ENCODE data around the gene MIP.
"Not testable (repeated sequence)": the region's sequence is repeated elsewhere in the genome, so short reads cannot be mapped to it uniquely, and the experiment has no call there.

MIP gene

DNA sequence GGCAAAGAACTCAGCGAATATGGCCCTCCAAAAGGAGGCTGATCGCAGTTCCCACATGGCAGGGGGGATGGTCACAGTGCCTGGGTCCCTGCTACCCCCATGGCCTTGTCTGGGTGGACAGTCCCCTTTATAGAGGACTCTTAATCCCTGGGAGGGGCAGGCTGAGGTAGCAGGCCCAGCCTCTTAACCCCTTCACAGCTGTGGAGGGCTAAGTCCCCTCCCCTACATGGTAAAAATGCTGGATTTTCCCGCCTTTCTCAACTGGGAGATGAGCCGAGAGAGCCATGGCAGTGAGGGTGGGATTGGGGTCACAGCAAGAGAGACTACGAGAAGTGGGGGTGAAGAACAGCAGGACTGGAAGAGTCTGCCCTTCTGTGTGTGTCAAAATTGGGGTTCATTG, at the start of gene MIP:
TSS of gene MIP (minus strand) at position 101 of the 400 bp plus-strand sequence. CDS start at position 57, 44 bp downstream.
- DNase-seq: no peak

DNA sequence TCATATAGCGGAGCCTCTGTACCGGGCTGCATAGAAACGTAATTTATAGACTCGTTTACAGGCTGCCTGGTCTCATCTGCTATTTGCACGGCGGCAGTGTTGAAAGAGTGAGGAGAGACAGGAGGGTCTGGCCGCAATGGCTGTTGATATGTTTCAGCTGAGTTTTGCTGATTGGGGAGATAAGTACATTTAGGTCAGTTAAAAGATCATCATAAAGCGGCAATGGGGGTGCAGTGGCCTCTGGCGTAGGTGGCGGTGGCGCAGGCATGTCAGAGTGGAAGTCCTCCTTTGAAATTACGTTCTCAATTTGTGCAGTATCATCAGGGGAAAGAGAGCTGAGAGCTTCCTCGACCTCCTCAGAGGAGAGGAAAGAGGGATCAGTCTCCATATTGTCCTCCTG, 45.4 kb upstream of the MIP start:
- DNase-seq: not testable (repeated sequence)

DNA sequence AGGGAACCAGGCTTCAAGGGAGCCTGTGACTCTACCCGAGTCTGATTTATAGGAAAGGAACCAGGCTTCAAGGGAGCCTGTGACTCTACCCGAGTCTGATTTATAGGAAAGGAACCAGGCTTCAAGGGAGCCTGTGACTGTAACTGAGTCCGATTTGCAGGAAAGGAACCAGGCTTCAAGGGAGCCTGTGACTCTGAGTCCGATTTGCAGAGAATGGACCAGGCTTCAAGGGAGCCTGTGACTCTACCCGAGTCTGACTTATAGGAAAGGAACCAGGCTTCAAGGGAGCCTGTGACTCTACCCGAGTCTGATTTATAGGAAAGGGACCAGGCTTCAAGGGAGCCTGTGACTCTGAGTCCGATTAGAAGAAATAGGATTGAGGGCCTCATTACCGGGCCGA, 45.0 kb upstream of the MIP start:
- not testable (repeated sequence) for DNase-seq

DNA sequence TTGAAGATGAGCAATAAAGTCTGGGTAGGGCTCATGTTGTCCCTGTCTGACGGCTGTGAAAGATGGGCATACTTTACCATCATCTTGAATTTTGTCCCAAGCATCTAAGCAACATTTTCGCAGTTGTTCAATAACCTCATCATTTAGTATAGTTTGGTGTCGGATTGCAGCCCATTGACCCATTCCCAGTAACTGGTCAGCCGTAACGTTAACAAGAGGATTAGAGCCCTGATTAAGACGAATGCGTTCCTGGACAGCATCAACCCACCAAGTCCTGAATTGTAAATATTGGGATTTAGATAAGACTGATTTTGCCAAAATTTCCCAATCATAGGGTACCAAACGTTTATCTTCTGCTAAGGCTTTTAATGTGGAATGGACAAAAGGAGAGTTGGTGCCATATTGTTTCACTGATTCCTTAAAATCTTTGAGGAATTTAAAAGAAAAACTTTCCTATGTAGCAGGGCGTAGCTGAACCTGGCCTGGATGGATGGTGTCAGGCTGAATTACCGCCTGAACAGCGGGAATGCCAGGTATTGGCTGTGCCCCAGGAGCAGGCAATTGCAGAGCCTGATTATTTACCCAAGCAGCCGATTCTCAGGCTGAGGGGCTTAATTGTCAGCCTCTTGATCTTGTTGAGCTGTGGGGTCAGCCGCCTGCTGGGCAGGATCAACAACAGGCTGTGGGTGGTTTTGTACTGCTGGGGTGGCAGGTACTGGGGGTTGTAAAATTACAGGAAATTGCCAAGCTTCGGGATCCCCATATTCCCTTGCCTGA, 43.9 kb upstream of the MIP start:
- not testable (repeated sequence) for DNase-seq

DNA sequence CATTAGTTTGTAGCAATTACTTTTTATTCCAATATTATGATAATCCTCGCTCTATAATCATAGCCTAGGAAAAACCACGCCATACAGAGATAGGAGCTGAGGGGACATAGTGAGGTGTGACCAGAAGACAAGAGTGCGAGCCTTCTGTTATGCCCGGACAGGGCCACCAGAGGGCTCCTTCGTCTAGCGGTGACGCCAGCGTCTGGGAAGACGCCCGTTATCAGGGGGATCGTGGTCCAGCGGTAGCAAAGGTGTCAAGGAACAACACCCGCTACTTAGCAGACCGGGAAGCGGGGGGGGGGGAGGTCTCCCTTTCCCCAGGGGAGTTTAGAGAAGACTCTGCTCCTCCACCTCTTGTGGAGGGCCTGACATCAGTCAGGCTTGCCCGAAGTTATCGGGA, 42.2 kb upstream of the MIP start:
- peak; percentile 60 for DNase-seq

DNA sequence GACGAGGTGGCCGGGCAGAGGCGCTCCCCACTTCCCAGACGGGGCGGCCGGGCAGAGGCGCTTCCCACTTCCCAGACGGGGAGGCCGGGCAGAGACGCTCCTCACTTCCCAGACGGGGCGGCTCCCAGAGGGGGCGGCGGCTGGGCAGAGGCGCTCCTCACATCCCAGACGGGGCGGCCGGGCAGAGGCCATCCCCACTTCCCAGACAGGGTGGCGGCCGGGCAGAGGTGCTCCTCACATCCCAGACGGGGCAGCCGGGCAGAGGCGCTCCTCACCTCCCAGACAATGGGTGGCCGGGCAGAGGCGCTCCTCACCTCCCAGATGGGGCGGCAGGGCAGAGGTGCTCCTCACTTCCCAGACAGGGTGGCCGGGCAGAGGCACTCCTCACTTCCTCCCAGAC, 40.0 kb upstream of the MIP start:
- not testable (repeated sequence) for DNase-seq

DNA sequence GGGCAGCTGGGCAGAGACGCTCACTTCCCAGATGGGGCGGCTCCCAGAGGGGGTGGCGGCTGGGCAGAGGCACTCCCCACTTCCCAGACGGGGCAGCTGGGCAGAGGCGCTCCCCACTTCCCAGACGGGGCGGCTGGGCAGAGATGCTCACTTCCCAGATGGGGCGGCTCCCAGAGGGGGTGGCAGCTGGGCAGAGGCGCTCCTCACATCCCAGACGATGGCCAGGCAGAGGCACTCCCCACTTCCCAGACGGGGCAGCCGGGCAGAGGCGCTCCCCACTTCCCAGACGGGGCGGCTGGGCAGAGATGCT, 39.6 kb upstream of the MIP start:
- DNase-seq: not testable (repeated sequence)

DNA sequence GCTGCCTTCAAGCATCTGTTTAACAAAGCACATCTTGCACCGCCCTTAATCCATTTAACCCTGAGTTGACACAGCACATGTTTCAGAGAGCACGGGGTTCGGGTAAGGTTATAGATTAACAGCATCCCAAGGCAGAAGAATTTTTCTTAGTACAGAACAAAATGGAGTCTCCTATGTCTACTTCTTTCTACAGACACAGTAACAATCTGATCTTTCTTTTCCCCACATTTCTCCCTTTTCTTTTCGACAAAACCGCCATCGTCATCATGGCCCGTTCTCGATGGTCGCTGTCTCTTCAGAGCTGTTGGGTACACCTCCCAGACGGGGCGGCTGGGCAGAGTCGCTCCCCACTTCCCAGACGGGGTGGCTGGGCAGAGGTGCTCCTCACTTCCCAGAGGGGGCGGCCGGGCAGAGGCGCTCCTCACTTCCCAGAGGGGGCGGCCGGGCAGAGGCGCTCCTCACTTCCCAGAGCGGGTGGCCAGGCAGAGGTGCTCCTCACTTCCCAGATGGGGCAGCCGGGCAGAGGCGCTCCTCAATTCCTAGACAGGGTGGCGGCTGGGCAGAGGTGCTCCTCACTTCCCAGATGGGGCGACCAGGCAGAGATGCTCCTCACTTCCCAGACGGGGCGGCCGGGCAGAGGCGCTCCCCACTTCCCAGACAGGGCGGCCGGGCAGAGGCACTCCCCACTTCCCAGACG, 39.1 kb upstream of the MIP start:
- not testable (repeated sequence) for DNase-seq

DNA sequence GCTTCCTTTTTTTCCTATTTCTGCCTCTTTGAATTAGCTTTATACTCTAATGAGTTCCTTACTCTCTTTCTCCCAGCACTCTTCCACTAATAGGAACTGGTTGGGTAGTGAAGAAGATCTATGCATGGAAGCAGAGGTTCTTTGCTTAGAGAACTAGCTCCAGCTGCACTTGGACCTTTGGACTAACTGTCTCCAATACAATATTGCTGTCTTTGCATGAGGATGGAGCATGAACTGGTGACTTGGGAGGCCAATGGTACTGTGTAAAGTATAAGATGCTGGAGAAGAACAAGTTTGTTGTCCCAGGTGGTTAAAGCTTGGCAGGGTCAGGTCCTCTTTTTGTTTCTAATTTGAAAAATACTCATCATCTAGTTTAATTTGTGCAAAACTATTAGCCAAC, 35.9 kb upstream of the MIP start:
- no peak for DNase-seq

DNA sequence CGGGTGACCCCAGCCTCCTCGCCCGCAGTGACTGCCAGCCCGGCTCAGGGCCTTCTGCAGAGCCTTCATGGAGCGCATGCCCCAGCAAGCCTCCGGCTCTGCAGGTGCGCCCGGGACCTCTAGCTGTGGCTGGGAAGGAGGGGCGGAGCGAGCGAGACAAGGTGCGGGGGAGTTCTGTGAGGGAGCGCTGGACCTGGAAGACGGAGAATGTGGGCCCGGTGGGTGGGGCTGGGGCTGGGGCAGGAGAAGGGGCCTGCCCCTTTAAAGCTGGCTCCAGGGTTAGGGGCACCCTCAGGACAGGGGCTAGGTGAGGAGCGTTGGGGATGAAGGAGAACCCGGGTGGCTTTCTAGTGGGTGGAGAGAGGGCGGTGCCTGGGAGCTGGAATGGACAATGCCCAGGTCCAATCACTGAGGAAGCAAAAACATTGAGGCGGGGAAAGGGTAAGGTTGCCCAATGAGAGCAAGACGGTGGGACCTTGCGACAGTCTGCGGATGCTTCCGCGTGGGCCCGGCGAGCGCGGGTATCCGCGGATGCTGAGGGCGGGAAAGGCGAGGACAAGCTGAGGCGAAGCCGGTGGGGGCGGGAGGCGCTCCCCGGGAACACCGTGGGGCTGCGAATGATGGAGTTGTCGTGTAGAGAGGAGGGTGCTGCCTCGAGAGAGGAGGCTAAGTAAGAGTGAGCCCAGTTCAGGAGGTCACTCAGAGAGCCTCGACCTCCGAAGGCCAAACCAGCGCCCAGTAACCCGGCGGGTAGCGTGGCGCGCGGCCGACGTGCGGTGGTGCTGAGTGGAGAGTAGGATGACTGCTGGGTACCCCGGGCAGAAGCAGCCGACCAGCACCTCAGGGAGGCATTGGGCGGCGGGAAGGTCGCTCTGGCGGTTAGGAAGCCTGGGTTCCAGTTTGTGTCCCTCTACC, 33.8 kb upstream of the MIP start, which contains the start of gene GLS2:
TSS of gene GLS2 (minus strand) at position 121 of the 915 bp plus-strand sequence. CDS start at position 78, 43 bp downstream.
- DNase-seq: peak; percentile 84

DNA sequence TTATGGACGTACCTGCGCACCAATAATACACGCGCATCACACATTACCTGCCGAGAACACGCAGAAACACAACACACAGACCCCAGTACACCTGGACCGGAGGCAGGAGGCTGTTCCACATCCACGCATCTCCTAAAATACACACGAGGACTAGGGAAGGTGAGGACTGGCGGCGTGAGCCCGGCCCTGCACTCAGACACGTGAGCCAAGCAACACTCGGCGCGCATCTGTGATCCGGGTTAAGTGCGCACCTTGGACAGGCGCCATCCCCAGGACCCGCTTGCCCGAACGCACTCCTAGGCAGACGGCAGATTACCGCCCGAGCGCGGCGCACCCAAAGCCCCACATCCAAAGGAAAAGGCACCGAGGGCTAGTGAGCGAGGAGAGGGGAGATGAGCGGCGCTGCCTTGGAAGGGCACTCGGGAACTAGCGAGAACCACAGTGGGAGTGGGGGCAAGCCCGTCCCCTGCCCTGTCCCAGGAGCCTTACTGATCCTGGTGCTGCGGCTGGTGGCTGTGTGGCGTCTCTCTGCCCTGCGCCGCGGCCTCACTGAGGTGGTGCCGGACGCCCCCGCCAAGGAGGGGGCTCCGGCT, 33.1 kb upstream of the MIP start:
- peak; percentile 47 for DNase-seq

DNA sequence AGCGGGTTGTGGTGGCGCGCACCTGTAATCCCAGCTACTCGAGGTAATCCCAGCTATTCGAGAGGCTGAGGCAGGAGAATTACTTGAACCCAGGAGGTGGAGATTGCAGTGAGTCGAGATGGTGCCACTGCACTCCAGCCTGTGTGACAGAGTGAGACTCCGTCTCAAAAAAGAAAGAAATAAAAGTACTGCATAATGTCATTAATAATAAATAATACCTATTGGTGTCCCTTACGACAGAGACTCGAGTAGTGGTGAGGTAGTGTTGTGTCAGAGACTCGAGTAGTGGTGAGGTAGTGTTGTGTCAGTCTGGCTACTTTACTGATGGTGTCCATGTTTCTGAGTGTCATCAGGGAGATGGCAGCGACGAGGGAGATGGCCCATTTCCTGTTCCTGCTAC, 32.2 kb upstream of the MIP start:
- DNase-seq: no peak

DNA sequence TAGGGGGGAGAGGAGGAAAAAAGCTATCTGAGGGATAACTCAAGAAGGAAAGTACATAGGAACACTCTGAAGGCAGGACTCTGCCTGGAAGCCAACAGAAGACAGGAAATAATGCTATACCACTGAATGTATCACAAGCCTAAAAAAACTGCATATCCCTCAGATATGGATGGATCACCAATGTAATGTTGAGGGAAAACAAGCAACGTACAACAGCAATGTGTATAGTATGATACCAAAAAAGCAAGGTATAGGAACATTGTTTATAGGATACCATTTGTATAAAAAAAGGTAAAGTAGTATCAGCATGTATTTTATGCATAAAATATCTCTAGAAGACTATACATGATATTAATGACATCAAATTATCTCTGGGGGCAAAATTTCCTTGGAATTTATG, 30.1 kb upstream of the MIP start:
- no peak for DNase-seq

DNA sequence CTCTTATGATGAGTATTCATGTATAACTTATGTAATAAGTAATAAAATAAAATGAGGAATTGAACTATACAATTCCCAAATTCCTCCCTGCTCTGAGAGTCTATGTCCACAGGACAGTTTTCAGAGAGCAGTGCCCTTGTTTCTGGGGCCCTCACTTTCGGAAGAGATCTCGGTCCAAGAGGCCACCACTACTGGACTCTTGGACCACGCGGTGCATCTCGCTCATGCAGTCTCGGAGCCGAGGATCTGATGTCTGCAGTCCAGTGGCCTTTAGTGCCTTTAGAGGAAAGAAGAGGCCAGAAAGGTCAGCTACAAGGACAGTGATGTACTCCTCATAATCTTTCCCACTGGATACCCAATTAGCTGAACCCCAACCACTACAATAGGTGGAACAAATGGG, 25.2 kb upstream of the MIP start:
- DNase-seq: no peak

DNA sequence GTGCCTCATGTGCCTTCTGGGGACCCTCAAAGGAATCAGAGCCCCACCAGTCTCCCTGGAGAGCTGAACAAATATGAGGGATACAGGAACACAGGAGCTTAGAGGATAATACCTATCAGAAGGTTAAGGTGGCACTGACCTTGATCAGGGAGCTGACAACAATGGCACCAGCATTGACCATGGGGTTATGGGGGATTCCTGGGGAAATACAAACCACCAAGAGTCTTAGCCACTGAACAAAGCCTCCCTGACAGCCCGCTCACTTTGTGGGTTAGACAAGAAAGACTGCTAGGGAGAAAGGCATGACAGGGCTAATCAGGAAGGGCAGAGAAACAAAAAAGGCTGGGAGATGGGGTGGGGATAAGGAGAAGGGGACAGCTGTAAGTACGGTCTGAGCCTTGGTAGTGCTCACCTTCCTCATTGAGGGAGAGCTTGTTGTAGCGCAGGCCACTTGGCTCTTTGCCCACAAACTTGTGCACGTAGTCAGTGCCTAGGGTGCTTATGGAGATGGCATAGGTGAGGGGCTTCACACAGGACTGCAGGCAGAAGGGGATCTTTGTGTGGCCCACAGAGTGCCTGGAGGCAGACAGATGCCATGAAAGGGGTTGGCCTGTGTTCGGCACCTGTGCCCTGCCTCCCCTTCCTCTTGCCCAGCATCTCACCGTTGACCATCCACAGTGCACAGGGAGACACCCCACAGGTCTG, 23.2 kb upstream of the MIP start:
- no peak for DNase-seq

DNA sequence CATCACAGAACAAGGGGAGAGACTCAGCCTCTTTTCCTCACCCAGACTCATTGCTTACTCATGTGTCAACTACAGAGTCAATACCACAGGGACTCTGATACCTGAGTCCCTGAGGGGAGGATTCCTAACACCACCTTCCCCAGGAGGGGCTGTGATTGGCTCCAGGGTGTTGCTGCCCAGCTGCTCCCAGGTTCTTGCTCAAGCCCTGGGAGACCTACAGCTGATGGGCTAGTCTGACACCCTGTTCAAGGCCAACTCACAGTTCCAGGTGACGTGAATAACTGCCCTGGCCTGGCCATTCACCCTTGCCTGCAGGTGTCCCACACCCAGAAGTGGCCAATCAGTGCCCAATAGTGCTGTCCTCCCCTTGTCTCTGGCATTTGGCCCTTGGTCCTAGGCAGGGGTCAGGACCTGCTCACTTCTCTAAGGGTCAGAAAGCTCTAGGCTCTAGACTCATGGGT, 22.5 kb upstream of the MIP start:
- no peak for DNase-seq

DNA sequence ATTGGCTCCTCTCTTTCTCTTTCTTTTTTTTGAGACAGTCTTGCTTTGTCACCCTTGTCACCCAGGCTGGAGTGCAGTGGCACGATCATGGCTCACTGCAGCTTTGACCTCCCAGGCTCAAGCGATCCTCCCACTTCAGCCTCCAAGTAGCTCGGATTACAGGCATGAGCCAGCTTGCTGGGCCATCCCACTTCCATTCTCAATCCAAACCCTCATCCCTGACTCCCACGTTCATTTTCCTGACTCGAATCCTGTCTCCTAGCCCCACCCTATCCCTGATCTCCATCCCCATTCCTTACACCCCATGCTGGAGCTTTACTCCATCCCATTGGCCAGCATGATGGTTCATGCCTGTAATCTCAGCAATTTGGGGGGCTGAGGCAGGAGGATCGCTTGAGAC, 21.7 kb upstream of the MIP start:
- DNase-seq: no peak

DNA sequence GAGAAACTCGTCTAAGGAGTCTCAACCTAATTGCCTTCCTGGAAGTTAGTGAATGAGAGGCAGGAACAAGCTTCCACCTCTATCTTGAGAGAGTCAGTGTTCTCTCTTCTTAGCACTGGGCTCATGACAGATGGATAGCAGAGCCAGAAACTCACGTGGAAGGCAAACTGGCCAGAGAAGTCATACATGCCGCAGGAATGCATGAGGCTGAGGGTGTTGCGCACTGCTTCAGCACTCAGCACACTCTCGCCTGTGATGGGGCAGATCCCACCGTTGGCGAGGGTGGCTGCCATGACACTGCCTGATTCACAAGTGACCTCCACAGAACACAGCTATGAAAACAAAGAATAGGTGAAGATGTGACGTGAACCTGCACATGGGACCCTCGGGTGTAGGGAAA, 19.9 kb upstream of the MIP start:
- no peak for DNase-seq

DNA sequence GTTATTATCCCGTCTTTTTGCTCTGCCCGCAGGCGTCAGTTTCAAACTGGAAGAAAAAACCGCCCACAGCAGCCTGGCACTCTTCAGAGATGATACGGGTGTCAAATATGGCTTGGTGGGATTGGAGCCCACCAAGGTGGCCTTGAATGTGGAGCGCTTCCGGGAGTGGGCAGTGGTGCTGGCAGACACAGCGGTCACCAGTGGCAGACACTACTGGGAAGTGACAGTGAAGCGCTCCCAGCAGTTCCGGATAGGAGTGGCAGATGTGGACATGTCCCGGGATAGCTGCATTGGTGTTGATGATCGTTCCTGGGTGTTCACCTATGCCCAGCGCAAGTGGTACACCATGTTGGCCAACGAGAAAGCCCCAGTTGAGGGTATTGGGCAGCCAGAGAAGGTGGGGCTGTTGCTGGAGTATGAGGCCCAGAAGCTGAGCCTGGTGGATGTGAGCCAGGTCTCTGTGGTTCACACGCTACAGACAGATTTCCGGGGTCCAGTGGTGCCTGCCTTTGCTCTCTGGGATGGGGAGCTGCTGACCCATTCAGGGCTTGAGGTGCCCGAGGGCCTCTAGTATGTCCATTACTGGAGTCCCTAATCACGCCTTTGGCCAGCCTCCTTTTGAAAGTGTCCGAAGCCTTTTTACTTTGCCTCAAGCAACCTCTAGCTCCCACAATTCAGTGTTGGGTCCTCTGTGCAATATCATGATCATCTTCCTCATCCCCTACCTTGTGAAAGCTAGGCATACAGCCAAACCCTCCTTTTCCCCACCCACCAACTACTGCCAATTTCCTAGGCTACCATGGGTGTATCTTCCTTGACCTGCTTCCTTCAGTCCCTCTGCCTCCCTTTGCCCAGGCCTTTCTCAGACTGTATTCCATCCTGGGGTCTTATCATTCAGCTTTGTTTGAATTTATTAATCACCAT, 14.8 kb upstream of the MIP start:
- DNase-seq: peak; percentile 7

DNA sequence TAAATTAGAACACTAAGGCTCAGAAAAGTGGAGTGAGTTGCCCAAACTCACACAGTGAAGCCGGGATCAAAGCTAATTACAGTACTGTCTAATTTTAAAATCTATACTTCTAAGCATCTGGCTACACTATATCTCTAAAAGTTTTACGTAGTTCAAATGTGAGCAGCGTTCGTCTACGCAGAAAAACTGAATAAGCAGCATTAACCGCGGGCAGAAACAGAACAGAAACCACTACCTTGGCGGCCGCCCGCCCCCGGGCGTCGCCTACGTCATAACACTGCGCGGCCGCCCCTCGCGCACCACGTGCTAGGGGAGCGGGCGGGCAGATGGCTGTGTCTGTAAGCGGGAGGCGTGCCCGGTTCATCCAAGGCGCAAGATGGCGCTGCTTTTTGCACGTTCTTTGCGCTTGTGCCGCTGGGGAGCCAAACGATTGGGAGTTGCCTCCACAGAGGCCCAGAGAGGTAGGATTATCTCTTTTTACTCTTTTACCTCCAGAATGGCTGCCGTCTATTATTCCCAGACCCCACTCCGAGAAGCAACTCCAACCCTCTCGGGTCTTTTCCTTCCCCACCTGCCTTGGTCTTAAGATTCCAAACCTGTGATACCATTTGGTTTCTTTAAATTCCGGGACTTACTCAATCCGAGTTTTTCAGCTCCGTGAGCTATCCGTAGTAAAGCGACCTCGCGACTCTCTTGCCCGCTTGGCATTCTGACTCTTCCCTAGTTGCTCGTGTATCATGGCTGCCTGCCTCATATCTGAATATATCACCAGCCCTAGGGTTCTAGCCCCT, 14.0 kb upstream of the MIP start, which contains the start of gene SPRYD4:
TSS of gene SPRYD4 (plus strand) at position 363 of the 791 bp plus-strand sequence. CDS start at position 377, 14 bp downstream.
- DNase-seq: peak; percentile 95
